GM19328 (cell line): ENCODE results near the gene MPDU1.

Experiments used
- ATAC-seq: cut with Tn5 transposase; IDR thresholded peaks from one replicate; pipeline ENCODE4 v1.9.1; 2021; ENCODE audit warnings: mild to moderate bottlenecking, moderate library complexity; ENCODE audit not compliant: unreplicated experiment

The MPDU1 gene

DNA sequence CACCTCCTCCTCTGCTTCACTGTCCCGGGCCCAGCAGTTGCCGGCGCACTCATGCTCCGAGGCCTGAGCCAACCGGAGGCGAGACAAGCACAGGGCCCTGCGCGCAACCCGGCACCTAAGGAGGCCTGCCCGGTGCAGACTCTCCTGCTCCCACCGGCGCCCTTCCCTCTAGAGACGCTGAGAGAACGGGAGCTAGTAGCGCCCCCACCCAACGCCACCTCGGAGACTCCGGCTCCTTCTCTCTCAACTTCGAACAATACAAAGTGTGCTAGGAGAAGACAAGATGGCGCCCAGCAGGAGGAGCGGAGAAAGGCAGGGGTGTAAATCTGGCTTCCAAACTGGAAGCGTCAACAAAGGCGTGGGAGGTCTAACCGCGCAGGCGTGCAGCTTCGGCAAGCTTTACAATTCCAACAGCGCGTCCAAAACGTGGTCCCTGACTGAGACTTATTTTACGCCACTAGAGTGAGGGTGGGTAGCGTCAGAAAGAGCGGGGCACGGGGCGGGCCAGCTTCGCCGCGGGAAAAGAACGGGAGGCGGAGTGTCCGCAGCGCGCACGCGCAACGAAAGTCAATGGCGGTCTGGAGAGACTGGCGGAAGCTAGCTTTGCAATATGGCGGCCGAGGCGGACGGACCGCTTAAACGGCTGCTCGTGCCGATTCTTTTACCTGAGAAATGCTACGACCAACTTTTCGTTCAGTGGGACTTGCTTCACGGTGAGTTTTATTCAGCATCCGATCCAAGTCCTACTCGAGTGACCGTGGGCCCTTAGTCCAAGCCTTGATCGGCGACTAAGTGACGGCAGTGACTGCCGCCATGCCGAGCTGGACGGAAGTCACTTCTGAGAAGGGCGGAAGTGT is at the start of gene MPDU1:
MPDU1 (plus strand) TSS at position 600 of the 857 bp plus-strand sequence; CDS start at position 611, 11 bp downstream.
- ATAC-seq = peak; percentile 53

DNA sequence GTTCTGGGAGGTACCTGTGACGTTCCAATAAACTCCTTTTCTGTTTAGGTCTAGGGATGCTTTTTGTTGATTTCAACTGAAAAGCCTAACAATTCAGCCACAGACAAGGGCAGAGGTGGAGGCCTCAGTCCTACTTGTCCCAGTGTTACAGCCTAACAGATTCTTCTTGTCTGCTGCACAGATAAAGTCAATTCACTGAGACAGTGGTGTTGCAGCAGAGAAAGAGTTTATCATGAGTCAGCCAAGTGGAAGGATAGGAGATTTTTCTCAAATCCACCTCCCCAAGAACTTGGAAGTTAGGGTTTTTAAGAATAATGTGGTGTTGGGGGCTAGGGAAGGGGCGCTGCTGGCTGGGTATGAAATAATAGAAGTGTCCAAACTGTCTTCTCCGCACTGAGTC is 45.6 kb upstream of the MPDU1 start:
- no peak for ATAC-seq

DNA sequence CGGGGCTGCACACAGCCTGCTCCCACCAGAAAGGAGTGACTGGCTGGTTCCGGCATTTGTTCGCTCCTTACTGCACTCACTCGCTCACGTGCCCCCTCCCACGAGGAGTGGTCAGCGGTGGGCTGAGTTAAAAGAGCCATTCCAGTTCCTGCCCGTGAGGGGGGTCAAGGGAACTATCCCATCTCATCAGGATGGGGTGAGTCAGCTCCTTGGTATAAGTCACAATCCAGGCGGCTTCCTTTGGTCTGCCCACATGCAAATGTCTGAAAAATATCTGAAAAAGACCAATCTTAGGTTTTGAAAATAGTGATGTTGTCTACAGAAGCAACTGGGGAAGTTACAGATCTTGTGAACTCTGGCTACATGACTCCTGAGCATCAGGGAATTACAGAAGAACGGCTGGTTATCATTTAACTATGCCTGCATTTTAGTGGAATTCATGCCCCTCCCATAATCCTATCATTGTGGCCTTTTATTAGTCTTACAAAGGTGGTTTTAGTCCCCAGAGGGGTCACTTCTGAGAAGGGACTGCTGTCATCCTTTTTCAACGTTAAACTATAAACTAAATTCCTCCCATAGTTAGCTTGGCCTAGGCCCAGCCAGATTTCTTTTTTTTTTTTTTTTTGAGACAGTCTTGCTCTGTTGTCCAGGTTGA is 44.6 kb upstream of the MPDU1 start:
- ATAC-seq = no peak

DNA sequence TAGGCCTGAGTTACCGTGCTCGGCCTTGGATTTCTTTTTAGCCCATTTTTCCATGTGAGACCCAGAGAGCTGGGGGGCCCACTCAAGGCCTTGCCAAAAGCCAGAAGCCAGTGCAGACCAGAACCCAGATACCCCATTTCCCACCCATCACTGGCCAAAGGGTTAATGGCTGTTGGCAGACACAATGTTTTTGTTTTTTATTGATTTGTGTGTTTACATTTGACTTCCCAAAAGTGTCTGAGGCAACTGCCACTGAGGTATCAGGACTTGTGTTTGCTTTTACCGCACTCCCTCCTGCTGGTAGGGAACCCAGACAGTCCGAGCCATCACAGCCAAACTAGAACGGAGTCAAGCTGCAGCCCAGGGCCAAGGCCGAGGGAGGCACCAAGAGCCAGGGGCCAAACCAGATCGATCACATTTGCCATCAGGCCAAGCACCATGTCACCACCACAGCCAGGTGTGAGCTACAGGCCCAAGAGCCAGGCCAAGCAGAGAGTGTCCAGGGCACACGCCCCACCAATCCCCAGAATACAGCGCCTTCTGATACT is 42.5 kb upstream of the MPDU1 start:
- no peak for ATAC-seq

DNA sequence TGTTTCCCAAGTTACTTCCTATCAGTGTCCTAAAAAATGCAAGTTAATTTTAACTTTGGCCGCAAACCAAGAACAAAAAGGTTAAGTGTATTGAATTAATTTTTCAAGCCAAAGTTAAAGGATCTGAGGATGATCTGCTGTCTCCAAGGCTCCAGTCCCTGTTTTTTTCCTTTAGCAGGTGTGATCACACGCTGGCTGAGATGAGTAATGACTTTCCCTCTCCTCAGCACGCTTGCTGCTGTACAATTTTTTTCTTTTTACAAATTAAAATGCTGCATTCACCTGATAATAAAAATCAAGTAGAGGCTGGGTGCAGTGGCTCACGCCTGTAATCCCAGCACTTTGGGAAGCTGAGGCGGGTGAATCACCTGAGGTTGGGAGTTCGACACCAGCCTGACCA is 38.7 kb upstream of the MPDU1 start:
- ATAC-seq = no peak

DNA sequence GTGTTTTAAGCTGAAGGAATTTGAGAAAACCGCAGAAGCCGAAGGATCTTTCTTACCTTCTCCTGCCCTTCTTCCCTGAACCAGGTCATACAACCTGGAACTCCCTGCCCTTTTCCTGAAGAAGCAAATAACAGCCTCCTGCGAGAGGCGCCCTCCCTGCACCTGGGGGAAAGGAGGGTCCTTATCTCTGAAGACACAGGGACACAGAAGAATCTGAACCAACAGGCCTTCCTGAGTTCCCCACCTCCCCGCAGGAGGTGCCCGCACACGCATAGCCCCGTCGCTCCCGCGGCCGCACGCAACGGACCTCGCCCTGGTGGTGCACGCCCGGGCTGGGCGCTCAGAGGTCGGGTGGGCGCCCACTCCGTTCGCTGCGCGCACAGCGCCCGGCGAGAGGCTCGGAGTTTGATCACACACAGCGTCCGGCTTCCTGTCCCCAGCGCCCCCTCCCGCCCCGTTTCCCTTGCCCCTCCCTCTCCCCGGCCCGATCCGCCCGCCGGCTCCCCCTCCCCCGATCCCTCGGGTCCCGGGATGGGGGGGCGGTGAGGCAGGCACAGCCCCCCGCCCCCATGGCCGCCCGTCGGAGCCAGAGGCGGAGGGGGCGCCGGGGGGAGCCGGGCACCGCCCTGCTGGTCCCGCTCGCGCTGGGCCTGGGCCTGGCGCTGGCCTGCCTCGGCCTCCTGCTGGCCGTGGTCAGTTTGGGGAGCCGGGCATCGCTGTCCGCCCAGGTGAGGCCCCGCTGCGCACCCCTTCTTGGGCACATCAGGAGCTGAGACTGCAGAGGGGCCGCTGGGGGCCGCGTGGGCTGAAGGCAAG is 34.9 kb upstream of the MPDU1 start, which contains the start of gene TNFSF12:
TNFSF12 (plus strand) TSS at position 474 of the 816 bp plus-strand sequence; CDS start at position 570, 96 bp downstream.
- no peak for ATAC-seq

DNA sequence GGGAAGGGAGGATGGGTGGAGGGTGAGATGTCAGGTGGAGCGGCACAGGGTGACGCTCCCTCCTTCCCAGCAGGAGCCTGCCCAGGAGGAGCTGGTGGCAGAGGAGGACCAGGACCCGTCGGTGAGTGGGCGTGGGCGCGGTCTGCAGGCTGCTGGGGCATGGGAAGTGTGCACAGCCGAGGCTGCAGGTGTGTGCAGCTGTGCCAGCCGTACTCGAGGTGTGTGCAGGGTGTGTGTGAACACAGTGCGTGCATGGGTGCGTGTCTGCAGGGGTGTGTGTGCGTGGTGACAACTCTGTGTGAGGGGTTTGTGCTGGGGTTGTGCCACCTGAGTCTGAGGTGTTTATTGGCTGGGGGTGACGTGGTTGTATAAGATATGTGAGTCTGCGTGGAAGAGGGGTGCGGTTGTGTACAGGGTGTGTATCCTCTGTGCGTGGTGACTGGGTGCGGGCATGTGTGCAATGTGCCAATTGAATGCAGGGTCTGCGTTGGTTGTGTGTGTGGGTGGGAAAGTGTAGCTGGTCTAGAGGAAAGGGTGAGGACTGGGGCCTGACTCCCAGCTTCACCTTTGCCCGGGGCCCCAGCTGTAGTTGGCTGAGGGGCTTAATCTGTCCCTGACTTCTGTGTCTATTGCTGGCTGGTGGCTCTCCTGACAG is 34.1 kb upstream of the MPDU1 start:
- ATAC-seq = no peak

DNA sequence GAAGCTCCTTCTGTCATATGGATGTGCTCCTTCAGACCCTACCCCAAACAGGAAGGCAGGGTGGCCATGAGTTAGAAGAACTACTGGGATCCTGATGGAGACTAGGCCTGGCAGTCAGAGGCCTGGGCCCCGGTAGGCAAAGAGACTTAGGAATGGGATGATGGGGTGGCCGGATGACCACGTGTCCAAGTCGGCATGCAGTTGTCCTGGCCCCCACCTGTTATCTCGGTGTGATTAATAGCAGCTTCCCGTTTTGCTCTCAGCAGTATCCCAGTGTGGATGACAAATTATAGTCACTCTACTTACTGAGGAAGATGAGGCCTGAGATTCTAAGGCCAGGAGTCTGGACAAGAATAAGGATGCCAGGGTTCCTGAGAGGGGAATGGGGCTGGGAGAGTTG is 33.3 kb upstream of the MPDU1 start:
- no peak for ATAC-seq

DNA sequence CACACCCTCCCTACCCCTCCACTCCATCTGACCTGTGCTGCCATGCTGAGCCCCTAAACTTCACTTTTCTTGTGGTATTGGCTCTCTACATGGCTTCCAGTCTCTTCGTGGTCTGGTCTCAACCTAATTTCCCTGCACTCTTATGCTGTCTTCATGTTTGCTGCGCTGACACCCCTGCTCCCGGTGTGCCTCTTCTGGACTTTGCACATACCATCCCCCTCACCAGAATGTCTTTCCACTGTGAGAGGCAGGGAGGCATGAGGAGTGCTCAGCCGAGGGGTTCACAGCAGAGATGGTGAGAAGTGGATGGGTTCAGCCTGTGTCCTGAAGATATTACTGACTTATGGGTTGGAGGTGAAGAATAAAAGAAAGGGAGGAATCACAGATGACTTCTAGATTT is 32.3 kb upstream of the MPDU1 start:
- ATAC-seq = no peak

DNA sequence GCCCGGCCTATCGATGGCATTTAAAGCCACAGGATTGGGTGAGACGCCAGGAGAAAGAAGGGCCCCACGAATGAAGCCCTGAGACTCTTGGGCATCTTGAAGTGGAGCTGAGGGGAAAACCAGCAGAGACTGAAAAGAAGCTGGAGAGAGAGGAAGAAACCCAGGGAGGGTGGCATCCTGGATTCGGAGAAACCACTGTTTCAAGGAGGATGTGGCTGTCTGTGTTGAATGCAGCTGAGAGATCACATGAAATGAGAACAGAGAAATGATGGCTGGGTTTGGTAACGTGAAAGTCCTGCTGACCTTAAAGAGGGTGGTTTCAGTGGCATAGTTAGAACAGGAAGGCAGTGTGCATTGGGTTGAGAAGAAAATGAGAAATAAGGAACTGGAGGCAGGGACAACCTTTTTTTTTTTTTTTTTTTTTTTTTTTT is 31.0 kb upstream of the MPDU1 start:
- ATAC-seq = no peak

DNA sequence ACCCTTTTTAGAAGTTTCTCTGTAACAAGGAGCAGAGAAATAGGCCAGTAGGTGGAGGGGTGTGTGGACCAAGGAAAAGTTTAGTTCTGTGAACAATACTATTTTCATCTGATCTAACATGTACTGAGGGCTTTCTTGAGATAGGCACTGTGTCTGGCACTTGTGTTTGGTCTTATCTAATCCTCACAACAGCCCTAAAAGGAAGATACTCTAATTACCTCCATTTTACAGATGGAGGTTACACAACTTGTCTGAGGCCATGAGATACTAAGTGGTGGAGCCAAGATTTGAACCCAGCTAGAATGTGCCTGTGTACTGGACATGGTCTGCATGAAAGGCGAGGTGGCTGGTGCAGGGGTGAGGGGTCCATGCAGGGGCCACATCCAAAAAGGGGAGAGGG is 30.3 kb upstream of the MPDU1 start:
- no peak for ATAC-seq

DNA sequence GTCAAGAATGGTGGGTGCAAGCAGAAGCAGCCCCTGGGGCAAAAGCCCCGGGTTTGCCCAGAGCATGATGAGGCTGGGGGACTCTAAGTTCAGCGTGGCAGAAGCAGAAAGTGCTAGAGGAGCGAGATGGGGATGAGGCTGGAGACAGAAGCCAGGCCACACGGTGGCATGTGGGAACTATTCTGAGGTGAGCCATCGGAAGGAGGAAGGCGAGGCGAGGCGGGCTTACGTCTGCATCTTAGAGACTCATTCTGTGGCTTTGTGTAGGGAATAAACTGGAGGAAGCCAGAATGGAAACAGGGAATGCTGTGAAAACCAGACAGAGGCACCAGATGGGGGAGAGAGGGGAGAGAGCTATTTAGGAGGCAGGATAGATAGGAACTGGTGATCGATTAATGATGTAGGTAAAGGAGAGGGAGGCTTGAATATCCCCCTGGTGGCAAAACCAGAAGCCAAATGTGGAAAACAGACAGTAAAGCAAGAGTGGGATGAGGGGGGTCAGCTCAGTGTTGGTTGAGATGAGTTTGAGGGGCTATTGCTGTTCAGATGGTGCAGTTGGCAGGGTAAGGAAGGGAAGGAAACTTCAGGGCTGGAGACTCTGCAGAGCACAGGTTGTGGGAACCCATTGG is 28.2 kb upstream of the MPDU1 start:
- ATAC-seq = no peak

DNA sequence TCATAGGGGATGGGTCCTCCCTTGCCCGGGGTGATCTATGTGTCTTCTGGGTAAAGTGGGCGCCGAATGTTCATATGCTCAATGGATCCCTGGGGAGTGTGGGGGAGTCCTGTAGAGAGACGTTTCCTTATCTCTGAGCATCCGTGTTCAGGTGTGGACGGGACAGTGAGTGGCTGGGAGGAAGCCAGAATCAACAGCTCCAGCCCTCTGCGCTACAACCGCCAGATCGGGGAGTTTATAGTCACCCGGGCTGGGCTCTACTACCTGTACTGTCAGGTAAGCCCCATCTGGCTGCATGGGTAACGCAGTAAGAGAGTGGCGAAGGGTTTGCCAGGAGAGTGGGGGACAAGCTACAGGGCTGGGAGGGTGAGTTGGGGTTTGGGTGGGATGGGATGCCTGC is 27.0 kb upstream of the MPDU1 start:
- no peak for ATAC-seq

DNA sequence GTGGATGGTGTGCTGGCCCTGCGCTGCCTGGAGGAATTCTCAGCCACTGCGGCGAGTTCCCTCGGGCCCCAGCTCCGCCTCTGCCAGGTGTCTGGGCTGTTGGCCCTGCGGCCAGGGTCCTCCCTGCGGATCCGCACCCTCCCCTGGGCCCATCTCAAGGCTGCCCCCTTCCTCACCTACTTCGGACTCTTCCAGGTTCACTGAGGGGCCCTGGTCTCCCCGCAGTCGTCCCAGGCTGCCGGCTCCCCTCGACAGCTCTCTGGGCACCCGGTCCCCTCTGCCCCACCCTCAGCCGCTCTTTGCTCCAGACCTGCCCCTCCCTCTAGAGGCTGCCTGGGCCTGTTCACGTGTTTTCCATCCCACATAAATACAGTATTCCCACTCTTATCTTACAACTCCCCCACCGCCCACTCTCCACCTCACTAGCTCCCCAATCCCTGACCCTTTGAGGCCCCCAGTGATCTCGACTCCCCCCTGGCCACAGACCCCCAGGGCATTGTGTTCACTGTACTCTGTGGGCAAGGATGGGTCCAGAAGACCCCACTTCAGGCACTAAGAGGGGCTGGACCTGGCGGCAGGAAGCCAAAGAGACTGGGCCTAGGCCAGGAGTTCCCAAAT is 26.4 kb upstream of the MPDU1 start:
- ATAC-seq = no peak

DNA sequence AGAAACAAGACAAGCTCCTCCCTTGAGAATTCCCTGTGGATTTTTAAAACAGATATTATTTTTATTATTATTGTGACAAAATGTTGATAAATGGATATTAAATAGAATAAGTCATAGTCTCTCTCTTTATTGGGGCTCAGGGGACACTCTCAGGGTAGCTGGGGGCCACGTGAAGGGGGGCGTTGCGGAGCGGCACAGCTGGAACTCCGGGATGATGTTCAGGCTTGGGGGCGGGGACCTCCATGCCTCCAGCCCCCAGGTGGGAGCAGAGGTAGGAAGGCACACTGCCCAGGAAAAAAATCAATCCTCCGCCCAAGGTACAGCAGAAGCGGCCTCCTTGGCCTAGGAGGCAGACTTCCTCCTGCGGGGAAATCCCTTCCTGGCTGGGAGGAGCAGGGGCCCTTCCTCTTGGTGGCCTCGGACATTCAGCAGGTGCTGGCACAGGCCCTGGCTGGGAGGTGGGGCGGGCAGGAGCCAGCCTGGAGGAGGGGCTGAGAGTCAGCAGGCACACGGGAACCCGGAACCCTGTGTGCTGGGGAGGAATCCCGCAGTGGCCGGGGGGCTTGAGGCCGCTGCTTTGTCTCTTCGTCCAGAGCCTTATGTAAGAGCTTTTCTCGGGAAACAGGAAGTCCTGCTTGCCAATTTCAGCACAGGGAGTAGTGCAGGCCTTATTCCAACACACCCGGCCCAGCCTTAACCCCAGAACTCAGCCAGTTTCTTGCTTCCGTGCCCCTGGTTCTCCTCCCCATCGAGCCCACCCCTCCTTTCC is 25.7 kb upstream of the MPDU1 start:
- no peak for ATAC-seq

DNA sequence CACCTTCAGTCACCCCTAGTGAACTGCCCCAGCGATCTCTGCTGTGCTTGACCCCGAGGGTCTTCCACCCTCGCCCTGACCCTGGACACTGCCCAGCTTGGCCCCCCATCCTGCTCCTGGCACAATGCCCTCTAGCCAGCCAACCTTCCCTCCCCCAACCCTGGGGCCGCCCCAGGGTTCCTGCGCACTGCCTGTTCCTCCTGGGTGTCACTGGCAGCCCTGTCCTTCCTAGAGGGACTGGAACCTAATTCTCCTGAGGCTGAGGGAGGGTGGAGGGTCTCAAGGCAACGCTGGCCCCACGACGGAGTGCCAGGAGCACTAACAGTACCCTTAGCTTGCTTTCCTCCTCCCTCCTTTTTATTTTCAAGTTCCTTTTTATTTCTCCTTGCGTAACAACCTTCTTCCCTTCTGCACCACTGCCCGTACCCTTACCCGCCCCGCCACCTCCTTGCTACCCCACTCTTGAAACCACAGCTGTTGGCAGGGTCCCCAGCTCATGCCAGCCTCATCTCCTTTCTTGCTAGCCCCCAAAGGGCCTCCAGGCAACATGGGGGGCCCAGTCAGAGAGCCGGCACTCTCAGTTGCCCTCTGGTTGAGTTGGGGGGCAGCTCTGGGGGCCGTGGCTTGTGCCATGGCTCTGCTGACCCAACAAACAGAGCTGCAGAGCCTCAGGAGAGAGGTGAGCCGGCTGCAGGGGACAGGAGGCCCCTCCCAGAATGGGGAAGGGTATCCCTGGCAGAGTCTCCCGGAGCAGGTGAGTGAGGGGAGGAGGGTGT is 24.9 kb upstream of the MPDU1 start, which contains the start of gene TNFSF13:
TNFSF13 (plus strand) TSS at position 207 of the 776 bp plus-strand sequence; CDS start at position 497, 290 bp downstream.
- no peak for ATAC-seq

DNA sequence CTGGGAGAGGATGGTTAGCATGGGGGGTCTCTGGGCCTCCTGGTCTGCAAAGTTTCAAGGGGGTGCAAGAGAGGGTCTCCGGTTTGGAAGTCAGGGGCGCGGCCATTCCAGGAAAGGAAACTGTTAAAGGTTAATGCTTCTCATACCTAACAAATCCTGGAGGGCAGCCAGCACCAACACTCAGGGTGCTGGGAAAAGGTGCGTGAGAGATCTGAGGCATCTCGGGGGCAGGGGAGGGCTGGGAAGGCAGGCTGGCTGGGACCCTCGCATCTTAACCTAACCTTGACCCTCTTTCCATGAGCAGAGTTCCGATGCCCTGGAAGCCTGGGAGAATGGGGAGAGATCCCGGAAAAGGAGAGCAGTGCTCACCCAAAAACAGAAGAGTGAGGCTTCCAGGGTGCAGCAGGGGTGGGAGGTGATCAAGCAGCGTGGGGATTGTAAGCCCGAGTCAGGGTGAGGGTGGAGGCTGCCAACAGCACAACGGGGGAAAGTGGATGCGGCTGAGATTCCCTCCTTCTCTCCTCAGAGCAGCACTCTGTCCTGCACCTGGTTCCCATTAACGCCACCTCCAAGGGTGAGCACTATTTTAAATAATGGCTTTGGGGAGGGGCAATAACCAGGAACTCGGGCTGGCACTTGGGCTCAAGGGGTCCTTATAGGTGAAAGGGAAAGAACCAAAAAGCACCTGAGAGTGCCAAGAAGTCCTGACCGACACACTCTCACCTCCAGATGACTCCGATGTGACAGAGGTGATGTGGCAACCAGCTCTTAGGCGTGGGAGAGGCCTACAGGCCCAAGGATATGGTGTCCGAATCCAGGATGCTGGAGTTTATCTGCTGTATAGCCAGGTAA is 24.1 kb upstream of the MPDU1 start:
- no peak for ATAC-seq
